H1 (cell line): ENCODE data around the gene LRPAP1. TPM values are rescaled to one million over a fixed set of nuclear protein-coding genes. Genes with fewer than 3 reads are reported as not detected.

Source experiments
- CTCF ChIA-PET: fragments of 300-600 bp; sonication (Branson Sonifier 250); formaldehyde crosslinking; loops from one replicate; lab custom pipeline; 2021; ENCODE audit not compliant: partially characterized antibody; lab: Charles Lee
- POLR2A ChIA-PET: fragments of 300-600 bp; sonication (Branson Sonifier 250); formaldehyde crosslinking; loops from one replicate; lab custom pipeline; 2021; ENCODE audit warnings: inconsistent platforms; ENCODE audit not compliant: partially characterized antibody; lab: Charles Lee
- DNase-seq, 2 experiments: peaks; one replicate each; pipeline versions ENCODE4 v3.0.0 to v3.0.0-alpha.2; 2010 to 2022; ENCODE audit warnings: low spot score in 2 of 2, low read depth in 1 of 2, mixed read lengths in 1 of 2
- FAIRE-seq: peaks from 2 replicates; lab custom pipeline; 2011; peaks lifted over from hg19 to GRCh38; lab: Jason Lieb, UNC
- H2AFZ ChIP-seq: 2 replicates; pipeline ENCODE4 v1.8.1; 2012; ENCODE audit warnings: low read length, inconsistent platforms
- H2AK5ac ChIP-seq: 2 replicates; pipeline ENCODE4 v1.6.1; 2013; ENCODE audit warnings: low read depth, low read length
- H2BK120ac ChIP-seq: replicated peaks from 2 replicates; pipeline ENCODE3; 2013; ENCODE audit warnings: low read depth, low read length, inconsistent platforms
- H2BK12ac ChIP-seq: 2 replicates; pipeline ENCODE4 v1.6.1; 2013; ENCODE audit warnings: low read depth, low read length
- H2BK15ac ChIP-seq: 2 replicates; pipeline ENCODE4 v1.6.1; 2013; ENCODE audit warnings: low read length
- H2BK20ac ChIP-seq: 2 replicates; pipeline ENCODE4 v1.6.1; 2013; ENCODE audit warnings: low read length
- H2BK5ac ChIP-seq: 2 replicates; pipeline ENCODE4 v1.6.1; 2013; ENCODE audit warnings: low read depth, low read length
- H3K14ac ChIP-seq: 2 replicates; pipeline ENCODE4 v1.6.1; 2013; ENCODE audit warnings: inconsistent platforms; ENCODE audit not compliant: insufficient read length
- H3K18ac ChIP-seq: 2 replicates; pipeline ENCODE4 v1.6.1; 2013; ENCODE audit warnings: low read length; ENCODE audit errors: extremely low read depth
- H3K23ac ChIP-seq: 2 replicates; pipeline ENCODE4 v1.6.1; 2013; ENCODE audit warnings: inconsistent platforms; ENCODE audit not compliant: insufficient read length
- H3K23me2 ChIP-seq: 2 replicates; pipeline ENCODE4 v1.6.1; 2013; ENCODE audit warnings: low read depth, low read length
- H3K27ac ChIP-seq: 2 replicates; pipeline ENCODE4 v1.6.1; 2011; ENCODE audit warnings: low read depth, low read length, inconsistent platforms
- H3K27me3 ChIP-seq, 4 experiments: replicated peaks in 1 of 4; 1 replicate in 1 of 4; 2 replicates in 3 of 4; pipeline versions ENCODE4 v1.6.1 to v1.8.1; 2011 to 2013; ENCODE audit warnings: low read length in 3 of 4, mild to moderate bottlenecking in 3 of 4, inconsistent platforms in 2 of 4, mixed read lengths in 2 of 4, moderate library complexity in 1 of 4; ENCODE audit not compliant: control insufficient read depth in 3 of 4, insufficient read depth in 3 of 4; ENCODE audit errors: extremely low read depth in 1 of 4
- H3K36me3 ChIP-seq, 4 experiments: 2 replicates each; pipeline versions ENCODE4 v1.6.1 to v1.8.1; 2011 to 2013; ENCODE audit warnings: mild to moderate bottlenecking in 4 of 4, low read length in 3 of 4, moderate library complexity in 2 of 4, control low read depth in 1 of 4, inconsistent platforms in 1 of 4; ENCODE audit not compliant: insufficient read depth in 4 of 4, control insufficient read depth in 2 of 4
- H3K4ac ChIP-seq: replicated peaks from 2 replicates; pipeline ENCODE3; 2013; ENCODE audit warnings: low read length, low read depth, mixed read lengths, inconsistent platforms; ENCODE audit not compliant: insufficient read length
- H3K4me1 ChIP-seq, 4 experiments: replicated peaks in 1 of 4; 1 replicate in 1 of 4; 2 replicates in 3 of 4; pipeline versions ENCODE4 v1.6.1 to v1.8.1; 2011 to 2013; ENCODE audit warnings: low read length in 3 of 4, inconsistent platforms in 2 of 4, mixed read lengths in 1 of 4; ENCODE audit not compliant: insufficient read depth in 4 of 4, control insufficient read depth in 3 of 4
- H3K4me2 ChIP-seq, 2 experiments: 2 replicates each; pipeline versions ENCODE4 v1.6.1 to v1.8.1; 2011 to 2013; ENCODE audit warnings: low read depth in 2 of 2, low read length in 2 of 2, control low read depth in 1 of 2, inconsistent platforms in 1 of 2, mild to moderate bottlenecking in 1 of 2; ENCODE audit not compliant: insufficient read depth in 1 of 2
- H3K4me3 ChIP-seq, 4 experiments: fragments of 200-600, 300-600 bp in 1 of 4; sonication (generic), shearing (Covaris generic), sonication (Bioruptor Twin) in 1 of 4; 2 replicates each; pipeline versions ENCODE4 v1.5.1 to v1.8.1; 2011 to 2016; ENCODE audit warnings: low read length in 4 of 4, low read depth in 3 of 4, control low read depth in 2 of 4, inconsistent platforms in 2 of 4, mild to moderate bottlenecking in 2 of 4, mixed read lengths in 1 of 4, moderate library complexity in 1 of 4; ENCODE audit not compliant: insufficient read depth in 2 of 4; ENCODE audit errors: extremely low read depth in 1 of 4
- H3K56ac ChIP-seq: replicated peaks from 2 replicates; pipeline ENCODE3; 2013; ENCODE audit warnings: low read depth, mild to moderate bottlenecking, mixed read lengths, low read length, inconsistent platforms; ENCODE audit not compliant: insufficient read length
- H3K79me1 ChIP-seq: 2 replicates; pipeline ENCODE4 v1.6.1; 2013; ENCODE audit warnings: low read depth, low read length, control low read depth
- H3K79me2 ChIP-seq, 2 experiments: 2 replicates each; pipeline versions ENCODE4 v1.6.1 to v1.8.1; 2012 to 2013; ENCODE audit warnings: low read length in 2 of 2, mild to moderate bottlenecking in 2 of 2, inconsistent platforms in 1 of 2; ENCODE audit not compliant: insufficient read depth in 2 of 2, control insufficient read depth in 1 of 2
- H3K9ac ChIP-seq, 4 experiments: replicated peaks in 1 of 4; 1 replicate in 1 of 4; 2 replicates in 3 of 4; pipeline versions ENCODE4 v1.6.1 to v1.8.1; 2011 to 2013; ENCODE audit warnings: low read depth in 3 of 4, low read length in 3 of 4, control low read depth in 2 of 4, mild to moderate bottlenecking in 2 of 4, moderate library complexity in 2 of 4, inconsistent platforms in 1 of 4; ENCODE audit errors: extremely low read depth in 1 of 4
- H3K9me3 ChIP-seq, 2 experiments: 2 replicates each; pipeline versions ENCODE4 v1.6.1 to v1.8.1; 2012 to 2013; ENCODE audit warnings: mild to moderate bottlenecking in 2 of 2, moderate library complexity in 2 of 2, control low read depth in 1 of 2, inconsistent platforms in 1 of 2, low read depth in 1 of 2, low read length in 1 of 2, mixed read lengths in 1 of 2; ENCODE audit not compliant: insufficient read depth in 2 of 2
- H4K20me1 ChIP-seq, 2 experiments: replicated peaks in 1 of 2; 2 replicates each; pipeline versions ENCODE3 to v1.8.1; 2011 to 2013; ENCODE audit warnings: inconsistent platforms in 2 of 2, low read length in 2 of 2, mild to moderate bottlenecking in 1 of 2; ENCODE audit not compliant: insufficient read depth in 2 of 2, control insufficient read depth in 1 of 2
- H4K5ac ChIP-seq: 2 replicates; pipeline ENCODE4 v1.6.1; 2013; ENCODE audit warnings: low read length, low read depth, mixed read lengths, inconsistent platforms; ENCODE audit not compliant: insufficient read length
- H4K8ac ChIP-seq: 2 replicates; pipeline ENCODE4 v1.8.0; 2013; ENCODE audit warnings: mild to moderate bottlenecking, moderate library complexity, low read length, inconsistent platforms; ENCODE audit not compliant: insufficient read depth; ENCODE audit errors: extremely low read depth
- H4K91ac ChIP-seq: replicated peaks from 2 replicates; pipeline ENCODE3; 2013; ENCODE audit warnings: low read length, mixed read lengths, inconsistent platforms; ENCODE audit not compliant: insufficient read length
- MAX ChIP-seq: IDR thresholded peaks from 2 replicates; pipeline ENCODE4 v1.6.1; 2012; ENCODE audit warnings: inconsistent platforms
- POLR2AphosphoS5 ChIP-seq: IDR thresholded peaks from 2 replicates; pipeline ENCODE4 v1.6.1; 2011; ENCODE audit warnings: low read depth, low read length
- SAP30 ChIP-seq: fragments of 300-600 bp; sonication (generic); IDR thresholded peaks from 2 replicates; pipeline ENCODE4 v1.7.1; 2012; ENCODE audit warnings: low read length, moderate library complexity, mild to moderate bottlenecking, inconsistent platforms; ENCODE audit not compliant: insufficient read depth, insufficient replicate concordance
- SIN3A ChIP-seq, 2 experiments: IDR thresholded peaks in 1 of 2; conservative IDR thresholded peaks in 1 of 2; 2 replicates each; pipeline ENCODE4 v1.6.1; 2011 to 2012; ENCODE audit warnings: low read length in 2 of 2, improper control_type of control experiment in 1 of 2, low read depth in 1 of 2, mild to moderate bottlenecking in 1 of 2
- WGBS, 2 experiments: shearing (Covaris generic) in 1 of 2; methylation state at CpG; one replicate each; pipeline versions ENCODE4 v1.1.6 to v1.1.7; 2013 to 2015; ENCODE audit warnings: low lambda C conversion rate in 2 of 2, mixed read lengths in 2 of 2, inconsistent platforms in 1 of 2, low coverage in 1 of 2, missing lambda C conversion rate in 1 of 2; ENCODE audit not compliant: insufficient replicate concordance in 2 of 2, insufficient coverage in 1 of 2, insufficient read length in 1 of 2; ENCODE audit errors: extremely low coverage in 1 of 2, missing lambda C conversion rate in 1 of 2; 5-methylcytosine and 5-hydroxymethylcytosine counted together
- polyA plus RNA-seq, 7 experiments: library from polyadenylated mRNA; depleted of rRNA in 3 of 7; stranded (reverse) in 5 of 7; unstranded in 2 of 7; fragments of >200 nt in 5 of 7; fragments of 200-250 nt in 2 of 7; gene quantifications; 1 replicate in 5 of 7; 2 replicates in 1 of 7; 4 replicates in 1 of 7; pipeline versions ENCODE4 v1.2.1 to v1.2.3, GENCODE V29; 2011 to 2013; ENCODE audit warnings: missing spikeins in 2 of 7, mixed read lengths in 2 of 7
- total RNA-seq: library from RNA; stranded (reverse); fragmentation: NEBNext Ultra II Directional; extraction: Animal tissue kit (Norgen Biotek cat#: 25700); gene quantifications from 2 replicates; pipeline ENCODE4 v1.2.1, GENCODE V29; 2021

LRPAP1 gene
- total and polyA plus RNA-seq, 2 of the 8 experiments (the other 6 are each of a cell fraction or from before 2014, with no cell fraction given) = 31.1 to 101 TPM

GRCh38 chr4:3486541-3487540 is 45.4 kb downstream of the LRPAP1 start:
- Histone ChIP-seq H4K20me1 (peaks cover 0 to 8% of the 10 kb centered on the region in 2 experiments), H3K4me2 (no peak overlapping the region), H3K14ac (no peak overlapping the region), H3K56ac (no peak overlapping the region), H3K27ac (no peak overlapping the region), H3K23me2 (no peaks in the 10 kb centered on the region; the same call in 1 of the 2 replicates), H3K79me2 (no peaks in the 10 kb centered on the region), H2BK15ac (no peak overlapping the region), H3K27me3 (peaks cover 30 to 91% (median 80%) of the 10 kb centered on the region in 4 experiments), H4K8ac (peak overlapping the region; percentile 11), H3K79me1 (no peaks in the 10 kb centered on the region), H4K91ac (no peak overlapping the region), H3K9me3 (no peaks in the 10 kb centered on the region), H2BK20ac (no peak overlapping the region), H2BK12ac (peak overlapping the region; percentile 50; the same call in 1 of the 2 replicates), H3K18ac (no peak overlapping the region), H3K4me3 (no peak overlapping the region), H4K5ac (no peak overlapping the region), H3K23ac (no peak overlapping the region), H3K4ac (no peak overlapping the region), H2BK5ac (no peak overlapping the region), H3K36me3 (no peaks in the 10 kb centered on the region), H2BK120ac (no peak overlapping the region), H3K4me1 (peaks cover 0 to 26% (median 14%) of the 10 kb centered on the region in 4 experiments; a peak in 6 of 7 replicates), H2AFZ (no peak overlapping the region), H3K9ac (no peak overlapping the region), H2AK5ac (peak overlapping the region; percentile 39; the same call in 1 of the 2 replicates)
- TF ChIP-seq SAP30 = peak; percentile 30
- TF ChIP-seq MAX = peak; percentile 63
- no peak for TF ChIP-seq POLR2AphosphoS5
- TF ChIP-seq SIN3A (conservative IDR thresholded peaks at IDR 0.05 in 1 of 2, IDR thresholded peaks at IDR 0.05 in 1 of 2; ENCODE audit: low read depth in 1 of 2, low read length in 2 of 2) = peak; percentile 63 to 79; a peak in 1 of 4 replicates
- ChIA-PET CTCF (interaction anchor here (0.7 to 5.8 kb wide), 7 partner anchors 9 to 254 kb away, joined by 3 to 32 read pairs (median 3); no protein-coding TSS in a partner anchor), POLR2A (interaction anchor here (1.1 to 1.9 kb wide), 2 partner anchors 9 to 10 kb away, joined by 3 to 6 read pairs; no protein-coding TSS in a partner anchor)
- FAIRE-seq (no peak), DNase-seq (no peak)
- 77% methylated on average over 19 of the region's 25 CpGs; no CpG with 5 or more reads in 1 of the 2 experiments for WGBS, 2 experiments
